A549 treated with ZK216348 at 1 μM for 4 hours (cell line): ENCODE results near the gene BRD8. TPM values are rescaled to one million over a fixed set of nuclear protein-coding genes. Genes with fewer than 3 reads are reported as not detected.

Experiments used
- total RNA-seq: library from RNA; stranded (reverse); fragments of 200-300 nt; extraction: Qiagen RNA extraction; gene quantifications from 5 replicates; pipeline ENCODE4 v1.2.3, GENCODE V29; 2022; ENCODE audit warnings: low read depth

The BRD8 gene
- total RNA-seq: 46.1 to 55.8 TPM (median 50.1 TPM) in 5 replicates

GRCh38 chr5:138178516-138179276, at the start of gene BRD8, which contains the start of gene KIF20A:
Gene BRD8, minus strand, starts transcription at chr5:138178630. Its CDS starts 16 bp downstream, at chr5:138178614.
Gene KIF20A, plus strand, starts transcription at chr5:138179112. Its CDS starts 569 bp downstream, at chr5:138179681.

GRCh38 chr5:138213161-138214029, 35.0 kb upstream of the BRD8 start, which contains the start of gene CDC23:
Gene CDC23, minus strand, starts transcription at chr5:138213323. Its CDS starts 11 bp downstream, at chr5:138213312.

GRCh38 chr5:138138949-138139780, 39.3 kb downstream of the BRD8 start, which contains the start of gene NME5:
Gene NME5, minus strand, starts transcription at chr5:138139428. Its CDS starts 648 bp downstream, at chr5:138138780.

Other genes with a start within 250 kb of the BRD8 start
- 11.5 to 14.9 TPM (median 13.0 TPM) in 5 replicates for gene FAM13B, start 145.6 kb downstream of the BRD8 start, total RNA-seq
- gene WNT8A, start 94.6 kb downstream of the BRD8 start, total RNA-seq: not detected in 5 replicates
- gene NME5, start 39.2 kb downstream of the BRD8 start, total RNA-seq: not detected in 5 replicates
- gene KIF20A, start 482 bp upstream of the BRD8 start, total RNA-seq: 44.6 to 48.6 TPM (median 46.7 TPM) in 5 replicates
- gene CDC23, start 34.7 kb upstream of the BRD8 start, total RNA-seq: 21.4 to 34.1 TPM (median 27.0 TPM) in 5 replicates
- gene GFRA3, start 96.0 kb upstream of the BRD8 start, total RNA-seq: 0.11 TPM in 1 of 5 replicates, not detected in the others
- gene CDC25C, start 153.2 kb upstream of the BRD8 start, total RNA-seq: 10.3 to 13.5 TPM (median 10.6 TPM) in 5 replicates
- 15.2 to 22.0 TPM (median 21.2 TPM) in 5 replicates for gene FAM53C, start 159.6 kb upstream of the BRD8 start, total RNA-seq
- 40.6 to 45.8 TPM (median 42.9 TPM) in 5 replicates for gene KDM3B, start 174.1 kb upstream of the BRD8 start, total RNA-seq